ENCODE data around the gene GFOD2. TPM values are rescaled to one million over a fixed set of nuclear protein-coding genes. Genes with fewer than 3 reads are reported as not detected.

The GFOD2 gene
- total and polyA plus RNA-seq, 2 of the 8 experiments (the other 6 are each of a cell fraction or from before 2014, with no cell fraction given), result 21.4 to 33.2 TPM

DNA sequence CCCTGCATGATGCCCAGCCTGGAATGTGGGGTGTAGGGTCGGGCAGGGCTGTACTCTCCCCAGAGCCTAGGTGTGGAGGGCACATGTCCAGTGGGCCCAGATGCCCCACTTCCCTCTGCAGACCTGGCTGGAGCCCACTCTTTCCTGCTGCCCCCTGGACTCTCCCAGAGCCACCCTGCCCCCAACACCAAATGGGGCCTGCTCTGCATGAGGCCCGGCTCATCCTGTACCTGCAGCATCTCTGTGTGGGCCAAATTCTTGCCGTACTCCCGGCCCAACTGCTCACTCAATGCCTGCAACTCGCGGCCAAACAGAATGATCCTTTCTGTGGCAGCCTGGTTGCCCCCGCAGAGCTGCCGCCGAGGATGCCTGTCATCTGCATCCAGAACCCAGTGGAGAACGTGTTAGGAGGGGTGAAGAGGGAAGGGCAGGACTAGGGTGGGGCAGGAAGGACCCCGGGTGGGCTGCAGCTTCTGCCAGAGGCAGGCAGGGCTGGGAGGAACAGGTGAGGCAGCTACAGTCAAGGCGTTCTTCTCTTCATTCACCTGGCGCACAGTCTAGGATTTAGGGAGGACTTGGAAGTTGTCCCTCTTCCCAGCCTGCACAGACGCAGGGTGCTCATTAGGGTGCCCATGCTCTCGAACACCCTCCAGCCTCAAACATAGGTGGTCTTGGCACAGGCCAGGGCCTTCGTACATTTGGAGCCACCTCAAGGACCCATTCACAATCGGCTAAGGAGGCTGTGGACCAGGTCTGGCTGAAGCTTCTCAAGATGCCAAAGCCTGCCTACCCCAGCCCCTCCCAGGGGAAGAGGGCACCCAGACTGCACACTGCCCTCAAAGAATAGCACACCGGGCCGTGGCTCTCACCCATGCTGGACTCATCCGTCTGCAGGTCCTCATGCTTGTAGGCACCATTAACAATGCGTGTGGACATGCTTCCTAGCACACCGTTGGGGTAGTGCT is 8.7 kb upstream of the GFOD2 start (continued):
- TF ChIP-seq EGR1 (IDR thresholded peaks at IDR 0.05; ENCODE audit: borderline replicate concordance, low read depth, low read length) (no peak), HDAC6 (IDR thresholded peaks at IDR 0.05; ENCODE audit: low read depth, low read length) (no peak), BACH1 (IDR thresholded peaks at IDR 0.05; ENCODE audit: low read length) (no peak), RAD21 (IDR thresholded peaks at IDR 0.05 in 1 of 2, conservative IDR thresholded peaks at IDR 0.05 in 1 of 2; ENCODE audit: low read depth in 2 of 2, low read length in 2 of 2) (no peak), CTBP2 (IDR thresholded peaks at IDR 0.05; ENCODE audit: borderline replicate concordance, insufficient read depth, insufficient read length, low read length) (no peak), SIN3A (conservative IDR thresholded peaks at IDR 0.05 in 1 of 2, IDR thresholded peaks at IDR 0.05 in 1 of 2; ENCODE audit: low read depth in 1 of 2, low read length in 2 of 2) (no peak), CBX8 (IDR thresholded peaks at IDR 0.05; ENCODE audit: borderline replicate concordance, low read depth, low read length) (no peak), GABPA (IDR thresholded peaks at IDR 0.05; ENCODE audit: borderline replicate concordance, insufficient read depth, low read length) (no peak)

All from H1 (cell line).